ENCODE measurements around the gene EPHA1.
A peak's percentile ranks its signal among the peaks of the same experiment; 100 is the strongest.
"Not testable (repeated sequence)": the region's sequence is repeated elsewhere in the genome, so short reads cannot be mapped to it uniquely, and the experiment has no call there.

The EPHA1 gene

DNA sequence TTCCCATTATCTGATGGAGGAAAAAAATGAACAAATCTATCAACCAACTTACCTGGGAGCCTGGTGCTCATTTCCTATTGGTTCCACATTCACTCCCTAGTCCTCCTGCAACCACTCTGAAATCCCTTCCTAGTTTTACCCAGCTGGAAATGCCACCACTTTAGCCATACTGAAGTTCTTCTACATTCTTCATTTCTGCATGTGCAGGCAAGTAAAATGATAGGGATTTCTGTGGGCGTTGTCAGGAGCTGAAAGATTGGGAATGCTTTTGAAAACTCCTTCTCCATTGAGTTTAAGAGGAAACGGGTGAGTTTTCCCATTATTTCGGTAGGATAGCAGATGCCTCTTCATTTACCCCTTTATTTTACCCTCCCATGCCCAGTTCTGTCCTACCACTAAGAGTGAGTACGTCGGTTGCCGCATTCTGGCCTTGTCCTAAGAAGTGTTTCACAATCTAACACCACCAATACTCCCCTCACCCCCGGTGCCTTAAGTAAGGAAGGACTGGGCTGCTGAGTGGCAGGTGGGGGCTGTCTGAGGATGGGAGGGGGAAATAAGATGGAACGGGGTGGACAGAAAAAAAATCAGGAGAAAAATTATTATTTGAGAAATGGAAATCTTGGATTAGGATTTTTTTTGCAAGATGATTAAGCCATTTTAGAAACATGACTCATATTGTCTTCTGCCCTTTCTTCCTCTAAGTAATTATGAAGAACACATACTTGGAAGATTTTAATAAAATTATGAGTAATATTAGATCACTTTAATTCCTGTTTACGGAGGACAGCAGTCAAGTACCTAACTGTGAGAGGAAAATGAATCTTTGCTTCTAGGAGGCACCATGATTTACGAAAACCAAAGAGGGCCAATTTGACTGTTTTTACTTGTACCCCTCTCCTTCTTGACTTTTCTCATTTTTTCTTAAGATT is 21.4 kb upstream of the EPHA1 start:
- DNase-seq (ENCODE audit: low read depth): peak; percentile 44

- DNase-seq (ENCODE audit: low read depth): no peak
These were observed 18.0 kb upstream of the EPHA1 start for GRCh38 chr7:143426479-143427142.

GRCh38 chr7:143424476-143424875 is 15.8 kb upstream of the EPHA1 start:
- not testable (repeated sequence) for DNase-seq (ENCODE audit: low read depth)

- DNase-seq (ENCODE audit: low read depth): no peak
These were observed 13.4 kb upstream of the EPHA1 start for GRCh38 chr7:143422033-143422432.

DNA sequence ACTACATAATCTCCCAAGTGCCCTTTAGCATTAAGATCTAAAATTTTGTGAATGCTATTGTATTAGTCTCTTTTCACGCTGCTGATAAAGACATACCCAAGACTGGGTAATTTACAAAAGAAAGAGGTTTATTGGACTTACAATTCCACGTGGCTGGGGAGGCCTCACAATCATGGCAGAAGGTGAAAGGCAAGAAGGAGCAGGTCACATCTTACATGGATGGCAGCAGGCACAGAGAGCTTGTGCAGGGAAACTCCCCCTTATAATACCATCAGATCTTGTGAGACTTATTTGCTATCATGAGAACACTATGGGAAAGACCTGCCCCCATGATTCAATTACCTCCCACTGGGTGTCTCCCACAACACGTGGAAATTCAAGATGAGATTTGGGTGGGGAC is 12.0 kb upstream of the EPHA1 start:
- DNase-seq (ENCODE audit: low read depth): not testable (repeated sequence)

DNA sequence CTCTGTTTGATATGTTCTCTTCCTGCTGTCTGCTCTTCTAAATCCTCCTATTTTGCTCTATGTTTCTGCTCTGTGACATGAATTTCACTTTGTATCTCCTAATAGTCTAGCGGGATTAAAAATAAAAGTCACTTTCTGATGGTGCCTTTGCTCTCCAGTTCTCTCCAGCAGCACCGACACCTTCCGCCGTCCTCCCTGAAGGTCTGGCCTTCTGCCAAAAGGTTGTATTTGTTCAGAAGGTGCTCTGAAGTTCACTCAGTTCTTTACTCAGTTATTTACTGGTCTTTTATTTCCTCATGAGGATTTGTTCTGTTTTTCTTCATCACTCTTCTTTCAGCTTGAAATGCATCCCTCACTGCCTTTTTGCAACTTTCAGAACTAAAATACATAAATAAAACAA is 11.2 kb upstream of the EPHA1 start:
- DNase-seq (ENCODE audit: low read depth): no peak

- no peak for DNase-seq (ENCODE audit: low read depth)
These were observed 10.2 kb upstream of the EPHA1 start for GRCh38 chr7:143418681-143419458.

GRCh38 chr7:143417734-143418383 is 9.2 kb upstream of the EPHA1 start:
- no peak for DNase-seq (ENCODE audit: low read depth)

DNA sequence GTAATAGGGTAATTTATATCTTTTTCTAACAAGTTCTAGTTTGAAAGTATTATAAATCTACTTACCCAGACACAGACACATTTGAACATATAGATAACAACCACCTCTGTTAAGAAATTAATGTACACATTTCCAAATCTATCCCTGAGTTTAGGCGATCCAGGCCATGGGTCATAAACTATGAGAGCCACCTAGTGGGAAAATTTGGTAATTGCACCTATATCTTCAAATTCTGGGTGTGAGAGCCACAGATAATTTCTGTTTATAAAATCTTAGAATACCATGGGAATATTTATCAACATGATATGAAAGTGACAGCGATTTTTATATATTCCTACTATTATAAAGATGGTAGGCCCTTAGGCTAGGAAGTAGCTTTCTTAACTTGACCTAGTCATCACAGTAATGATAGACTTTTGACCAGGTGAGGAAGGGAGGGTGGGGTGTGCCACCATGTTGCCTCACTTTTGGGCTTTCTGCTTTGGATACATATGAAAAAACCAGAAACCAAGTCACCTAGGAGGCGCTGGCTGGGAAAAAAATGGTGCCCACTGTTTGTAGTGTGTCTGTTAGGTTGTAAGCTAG is 8.0 kb upstream of the EPHA1 start:
- no peak for DNase-seq (ENCODE audit: low read depth)

DNA sequence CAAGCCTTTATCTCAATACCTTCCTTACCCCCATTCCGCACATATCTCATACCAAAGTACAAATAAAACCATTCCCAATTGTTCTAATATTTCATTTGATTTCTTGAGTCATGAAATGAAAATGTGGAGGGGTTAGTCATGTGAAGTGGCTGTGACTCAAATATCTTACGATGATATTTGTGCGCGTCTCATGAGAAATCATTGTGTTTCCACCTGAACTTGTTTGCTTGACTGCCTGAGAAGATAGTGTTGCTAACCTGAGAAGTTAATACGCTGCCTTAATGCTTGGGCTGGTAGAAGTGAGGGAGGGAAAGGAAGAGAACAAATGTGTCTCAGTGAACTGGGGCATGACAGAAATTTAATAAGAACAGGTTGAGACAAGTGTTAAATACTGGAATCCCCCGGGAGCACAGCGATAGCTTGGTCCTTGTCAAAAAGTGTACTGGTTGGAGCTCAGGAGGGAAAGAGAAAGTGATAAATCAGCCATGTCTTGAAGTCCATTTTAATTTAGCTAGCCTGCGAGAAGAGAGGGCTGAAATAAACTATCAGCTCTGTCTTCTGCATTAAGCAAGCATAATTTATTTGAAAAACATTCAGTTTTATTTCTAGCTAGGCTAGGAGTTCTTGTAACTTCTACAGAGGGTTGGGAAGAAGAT is 7.2 kb upstream of the EPHA1 start:
- DNase-seq (ENCODE audit: low read depth): peak; percentile 55

DNA sequence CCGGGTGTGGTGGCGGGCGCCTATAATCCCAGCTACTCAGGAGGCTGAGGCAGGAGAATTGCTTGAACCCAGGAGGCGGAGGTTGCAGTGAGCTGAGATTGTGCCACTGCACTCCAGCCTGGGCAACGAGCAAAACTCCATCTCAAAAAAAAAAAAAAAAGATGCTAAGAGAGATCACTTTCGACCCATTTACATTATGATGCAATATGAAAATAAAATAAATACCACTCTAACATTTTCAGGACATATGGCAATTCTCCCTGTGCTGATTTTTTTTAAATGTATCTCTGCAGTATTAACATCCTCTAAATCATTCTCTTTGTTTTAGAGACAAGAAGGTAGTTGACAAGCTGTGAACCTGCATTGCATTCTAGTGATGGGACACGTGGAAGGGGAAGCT is 6.6 kb upstream of the EPHA1 start:
- DNase-seq (ENCODE audit: low read depth): not testable (repeated sequence)

DNA sequence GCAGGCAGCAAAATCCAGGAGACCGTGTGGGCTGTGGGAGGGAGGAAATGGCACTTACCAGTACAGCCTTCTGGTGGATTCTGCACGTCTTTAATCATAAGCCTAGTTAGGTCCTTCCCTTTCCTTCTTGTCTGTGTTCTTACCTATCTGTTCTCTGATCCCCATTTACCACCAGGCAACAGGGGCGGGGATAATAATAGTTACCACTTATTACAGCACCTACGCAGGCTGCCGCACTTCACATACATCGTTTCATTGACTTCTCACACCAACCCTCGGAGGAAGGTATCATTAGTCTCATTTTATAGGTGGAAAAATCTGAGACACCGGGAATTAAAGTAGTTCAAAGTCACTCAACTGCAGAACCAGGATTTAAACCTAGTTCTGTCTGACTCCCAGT is 4.5 kb upstream of the EPHA1 start:
- no peak for DNase-seq (ENCODE audit: low read depth)

DNA sequence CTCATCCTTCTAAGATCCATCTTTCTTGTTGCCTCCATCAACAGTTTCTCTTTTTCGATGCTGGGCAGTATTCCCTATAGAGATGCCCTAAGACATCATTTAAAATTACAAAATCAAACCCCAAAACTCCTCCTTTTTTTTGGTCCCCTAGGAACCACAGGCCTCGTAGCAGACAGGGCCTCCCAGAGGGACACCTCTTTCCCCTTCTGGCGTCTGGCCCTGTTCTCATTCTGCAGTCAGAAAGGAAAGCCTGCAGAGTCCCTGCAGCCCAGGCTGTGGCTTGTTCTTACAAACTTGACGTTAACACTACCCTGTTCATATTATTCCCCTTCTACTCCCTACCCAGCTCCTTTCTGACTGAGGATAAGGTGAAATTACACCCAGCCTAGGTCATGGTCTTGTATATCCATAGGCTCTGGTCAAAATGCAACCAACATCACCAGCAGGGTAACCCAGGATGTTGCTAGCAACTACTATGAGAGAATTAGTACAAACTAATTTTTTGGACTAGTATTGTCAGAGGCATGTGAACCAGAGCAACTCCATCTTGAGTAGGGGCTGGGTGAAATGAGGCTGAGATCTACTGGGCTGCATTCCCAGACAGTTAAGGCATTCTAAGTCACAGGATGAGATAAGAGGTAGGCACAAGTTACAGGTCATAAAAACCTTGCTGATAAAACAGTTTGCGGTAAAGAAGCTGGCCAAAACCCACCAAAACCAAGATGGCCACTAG is 3.5 kb upstream of the EPHA1 start:
- DNase-seq (ENCODE audit: low read depth): no peak

DNA sequence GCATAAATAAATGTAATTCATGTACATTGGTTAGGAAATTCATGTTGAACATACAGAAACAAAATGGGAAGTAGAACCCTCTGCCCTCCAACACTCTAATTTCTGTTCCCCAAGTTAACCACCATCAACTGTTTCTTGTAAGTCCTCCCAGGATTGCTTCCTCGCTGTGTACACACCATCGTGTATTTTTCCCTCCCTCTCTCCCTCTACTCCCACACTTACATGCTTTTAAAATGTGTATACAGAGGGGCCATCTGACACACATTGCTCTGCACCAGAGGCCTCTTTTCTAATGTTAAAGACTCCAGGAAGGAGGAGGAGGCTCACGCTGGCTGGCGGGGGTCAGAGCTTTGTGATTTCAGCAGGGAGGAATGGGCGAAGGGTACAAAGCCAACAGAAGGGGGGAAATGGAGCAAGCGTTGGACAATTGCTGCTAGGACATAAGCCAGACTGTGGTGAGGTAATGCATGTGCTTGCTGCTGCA is 1.9 kb upstream of the EPHA1 start:
- DNase-seq (ENCODE audit: low read depth): no peak

- no peak for DNase-seq (ENCODE audit: low read depth)
These were observed 387 bp downstream of the EPHA1 start for GRCh38 chr7:143408252-143408685.

DNA sequence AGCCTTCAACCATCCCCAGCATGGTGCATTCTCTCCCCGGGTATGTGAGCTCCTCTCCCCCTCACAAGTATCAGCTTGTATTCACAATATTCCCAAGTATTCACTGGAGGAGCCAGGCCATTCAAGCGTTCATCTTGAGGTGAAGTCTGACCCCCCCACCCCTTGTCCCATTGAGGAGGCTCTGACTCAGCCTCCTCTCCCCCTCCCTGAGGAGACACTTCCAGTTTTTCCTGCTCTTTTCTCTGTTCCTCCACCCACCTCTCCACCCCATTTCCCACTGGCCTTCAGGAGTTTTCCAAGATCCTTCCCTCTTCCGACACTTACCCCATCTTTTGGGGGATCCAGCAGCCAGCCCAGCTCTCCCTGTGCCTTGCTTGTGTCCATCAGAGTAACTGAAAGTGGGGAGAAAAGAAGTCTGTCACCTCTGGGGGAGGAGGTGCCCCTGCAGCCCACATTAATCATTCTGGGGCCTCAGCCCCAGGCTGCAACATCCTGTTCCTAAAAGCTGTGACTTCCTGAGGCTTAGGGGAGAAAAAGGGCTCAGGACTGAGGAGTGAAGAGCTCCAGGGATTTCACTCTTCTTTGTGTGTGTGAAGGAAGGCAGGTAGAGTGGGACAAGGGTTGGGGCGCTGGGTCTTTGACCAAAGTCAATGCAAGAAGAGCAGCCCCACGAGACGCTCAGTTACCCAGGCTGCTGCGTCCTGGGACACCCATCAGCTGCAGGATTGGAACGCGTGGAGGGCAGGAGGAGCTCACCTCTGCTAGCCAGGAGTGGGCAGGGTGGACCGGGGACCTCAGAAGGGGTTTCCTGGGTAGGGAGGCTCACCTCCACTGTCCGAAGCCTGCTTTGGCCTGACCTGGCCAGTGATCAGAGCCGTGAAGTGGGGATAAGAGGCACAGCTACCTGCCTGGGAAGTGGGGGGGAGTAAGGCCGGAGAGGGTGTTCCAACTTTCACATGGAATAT is 1.1 kb downstream of the EPHA1 start:
- no peak for DNase-seq (ENCODE audit: low read depth)

DNA sequence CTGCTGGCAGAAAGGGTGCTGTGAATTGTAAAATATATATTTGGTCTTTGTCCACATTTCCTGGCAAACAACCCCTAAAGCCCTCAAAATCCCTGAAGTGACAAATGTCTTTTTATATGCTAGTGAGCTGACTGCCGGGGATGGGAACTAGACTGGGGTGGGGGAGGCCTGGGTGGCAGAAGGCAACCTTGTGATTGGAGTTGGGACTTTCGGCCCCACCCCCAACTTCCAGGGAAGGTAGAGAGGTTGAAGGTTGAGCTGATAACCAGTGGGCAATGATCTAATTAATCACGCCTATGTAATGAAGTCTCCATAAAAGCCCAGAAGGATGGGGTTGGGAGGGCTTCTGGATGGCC is 2.7 kb downstream of the EPHA1 start:
- no peak for DNase-seq (ENCODE audit: low read depth)

DNA sequence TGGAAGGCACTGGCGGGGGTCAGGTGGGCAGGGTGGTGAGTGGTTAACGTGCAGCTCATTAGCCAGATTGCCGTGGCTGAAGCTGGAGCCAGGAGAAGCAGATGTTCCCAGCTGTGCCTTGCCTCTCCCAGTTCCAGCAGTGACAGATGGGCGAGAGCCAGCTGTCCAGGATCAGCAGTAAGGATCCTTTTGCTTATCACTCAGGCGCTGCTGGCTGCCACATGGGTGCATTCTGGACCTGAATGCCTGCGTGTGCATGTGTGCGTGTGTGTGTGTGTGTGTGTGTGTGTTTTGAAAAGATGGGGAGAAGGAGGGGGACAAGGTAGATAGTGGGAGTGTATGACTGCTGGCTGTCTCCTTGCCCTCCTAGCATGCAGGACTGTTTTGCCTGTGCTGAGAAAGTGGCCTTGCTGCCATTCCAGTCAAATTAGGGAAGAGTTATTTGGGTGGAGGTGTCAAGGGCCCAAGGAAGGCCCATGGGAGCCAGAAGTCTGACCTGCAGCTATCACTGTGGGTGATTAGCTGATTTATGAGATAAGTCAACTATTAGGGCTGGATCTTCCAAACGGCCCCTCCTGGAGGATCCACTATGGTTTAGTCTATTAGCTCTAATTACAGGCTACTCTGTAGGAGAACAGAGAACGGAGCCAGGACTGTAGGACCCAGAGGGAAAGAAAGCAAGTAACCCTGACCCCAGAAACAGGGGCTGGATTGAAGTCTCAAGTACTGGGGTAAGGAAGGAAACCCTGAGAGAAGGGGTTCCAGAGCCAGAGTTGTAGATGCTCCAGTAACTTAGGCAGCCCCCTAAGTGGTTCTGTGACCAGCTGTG is 3.3 kb downstream of the EPHA1 start:
- DNase-seq (ENCODE audit: low read depth): no peak

All from iris pigment epithelial cell (primary cell).